ENCODE data around the gene ABCB11. TPM values are rescaled to one million over a fixed set of nuclear protein-coding genes. Genes with fewer than 3 reads are reported as not detected.

ABCB11 gene
- total and polyA plus RNA-seq, 9 of the 15 experiments (the other 6 are each of a cell fraction or from before 2014, with no cell fraction given) = 0.04 to 0.51 (median 0.10) TPM; not detected in 1

DNA sequence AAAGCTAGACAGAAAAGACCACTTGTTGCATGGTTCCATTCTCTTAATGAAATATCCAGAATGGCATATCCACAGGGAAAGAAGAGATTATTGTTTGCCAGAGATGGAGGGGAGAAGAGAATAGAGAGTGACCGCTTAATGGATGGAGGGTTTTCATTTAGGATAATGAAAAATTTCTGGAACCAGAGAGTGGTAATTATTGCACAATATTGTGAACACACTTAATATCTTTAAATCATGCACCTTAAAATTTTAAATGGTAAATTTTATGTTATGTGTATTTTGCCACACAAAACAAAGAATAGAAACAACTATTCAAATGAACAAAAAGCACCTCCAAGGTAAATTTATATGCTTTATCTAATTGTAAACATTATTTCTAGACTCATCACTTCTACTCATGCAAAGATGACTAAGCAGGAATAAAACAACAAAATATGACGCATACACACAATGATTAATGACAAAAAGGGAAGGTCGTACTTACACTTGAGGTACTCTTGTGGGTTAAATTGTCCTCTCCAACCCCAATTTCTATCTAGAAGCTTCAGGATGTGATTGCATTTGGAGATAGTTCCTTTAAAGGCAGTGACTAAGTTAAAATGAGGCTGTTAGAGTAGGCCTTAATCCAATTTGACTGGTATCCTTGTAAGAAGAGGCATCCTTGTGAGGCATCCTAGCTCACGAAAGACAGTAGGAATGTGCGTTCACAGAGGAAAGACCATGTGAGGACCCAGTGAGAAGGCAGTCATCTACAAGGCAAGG is 19.5 kb upstream of the ABCB11 start (continued):
- peak; percentile 55 for TF ChIP-seq CEBPG (CRISPR knock-in tag; IDR thresholded peaks at IDR 0.05)
- peak; percentile 92 to 98 for TF ChIP-seq CEBPG (tag; conservative IDR thresholded peaks at IDR 0.05 in 1 of 2, IDR thresholded peaks at IDR 0.05 in 1 of 2)
- TF ChIP-seq FOXA1 (IDR thresholded peaks at IDR 0.05; ENCODE audit: borderline replicate concordance) = no peak
- no peak; the same call in 1 of the 2 replicates for TF ChIP-seq NR2C1 (IDR thresholded peaks at IDR 0.05)
- TF ChIP-seq NR2C1 (tag; IDR thresholded peaks at IDR 0.05) = peak; percentile 23; the same call in 1 of the 2 replicates
- TF ChIP-seq ZNF174 (CRISPR knock-in tag; IDR thresholded peaks at IDR 0.05) = no peak
- no peak for TF ChIP-seq DDX20 (tag; IDR thresholded peaks at IDR 0.05; ENCODE audit: low read depth)
- TF ChIP-seq, protein P1, sequence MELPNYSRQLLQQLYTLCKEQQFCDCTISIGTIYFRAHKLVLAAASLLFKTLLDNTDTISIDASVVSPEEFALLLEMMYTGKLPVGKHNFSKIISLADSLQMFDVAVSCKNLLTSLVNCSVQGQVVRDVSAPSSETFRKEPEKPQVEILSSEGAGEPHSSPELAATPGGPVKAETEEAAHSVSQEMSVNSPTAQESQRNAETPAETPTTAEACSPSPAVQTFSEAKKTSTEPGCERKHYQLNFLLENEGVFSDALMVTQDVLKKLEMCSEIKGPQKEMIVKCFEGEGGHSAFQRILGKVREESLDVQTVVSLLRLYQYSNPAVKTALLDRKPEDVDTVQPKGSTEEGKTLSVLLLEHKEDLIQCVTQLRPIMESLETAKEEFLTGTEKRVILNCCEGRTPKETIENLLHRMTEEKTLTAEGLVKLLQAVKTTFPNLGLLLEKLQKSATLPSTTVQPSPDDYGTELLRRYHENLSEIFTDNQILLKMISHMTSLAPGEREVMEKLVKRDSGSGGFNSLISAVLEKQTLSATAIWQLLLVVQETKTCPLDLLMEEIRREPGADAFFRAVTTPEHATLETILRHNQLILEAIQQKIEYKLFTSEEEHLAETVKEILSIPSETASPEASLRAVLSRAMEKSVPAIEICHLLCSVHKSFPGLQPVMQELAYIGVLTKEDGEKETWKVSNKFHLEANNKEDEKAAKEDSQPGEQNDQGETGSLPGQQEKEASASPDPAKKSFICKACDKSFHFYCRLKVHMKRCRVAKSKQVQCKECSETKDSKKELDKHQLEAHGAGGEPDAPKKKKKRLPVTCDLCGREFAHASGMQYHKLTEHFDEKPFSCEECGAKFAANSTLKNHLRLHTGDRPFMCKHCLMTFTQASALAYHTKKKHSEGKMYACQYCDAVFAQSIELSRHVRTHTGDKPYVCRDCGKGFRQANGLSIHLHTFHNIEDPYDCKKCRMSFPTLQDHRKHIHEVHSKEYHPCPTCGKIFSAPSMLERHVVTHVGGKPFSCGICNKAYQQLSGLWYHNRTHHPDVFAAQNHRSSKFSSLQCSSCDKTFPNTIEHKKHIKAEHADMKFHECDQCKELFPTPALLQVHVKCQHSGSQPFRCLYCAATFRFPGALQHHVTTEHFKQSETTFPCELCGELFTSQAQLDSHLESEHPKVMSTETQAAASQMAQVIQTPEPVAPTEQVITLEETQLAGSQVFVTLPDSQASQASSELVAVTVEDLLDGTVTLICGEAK (IDR thresholded peaks at IDR 0.05) = no peak
- TF ChIP-seq, protein P1 (CRISPR knock-in tag; IDR thresholded peaks at IDR 0.05) = no peak
- TF ChIP-seq, protein P2, sequence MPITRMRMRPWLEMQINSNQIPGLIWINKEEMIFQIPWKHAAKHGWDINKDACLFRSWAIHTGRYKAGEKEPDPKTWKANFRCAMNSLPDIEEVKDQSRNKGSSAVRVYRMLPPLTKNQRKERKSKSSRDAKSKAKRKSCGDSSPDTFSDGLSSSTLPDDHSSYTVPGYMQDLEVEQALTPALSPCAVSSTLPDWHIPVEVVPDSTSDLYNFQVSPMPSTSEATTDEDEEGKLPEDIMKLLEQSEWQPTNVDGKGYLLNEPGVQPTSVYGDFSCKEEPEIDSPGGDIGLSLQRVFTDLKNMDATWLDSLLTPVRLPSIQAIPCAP (CRISPR knock-in tag; IDR thresholded peaks at IDR 0.05; ENCODE audit: borderline replicate concordance) = no peak
- TF ChIP-seq TAF9B (IDR thresholded peaks at IDR 0.05; ENCODE audit: partially characterized antibody) = peak; percentile 54
- TF ChIP-seq SRSF1 (IDR thresholded peaks at IDR 0.05; ENCODE audit: low read depth, low read length) = no peak
- peak; percentile 83 for TF ChIP-seq HDAC2 (IDR thresholded peaks at IDR 0.05)
- TF ChIP-seq, protein P3, sequence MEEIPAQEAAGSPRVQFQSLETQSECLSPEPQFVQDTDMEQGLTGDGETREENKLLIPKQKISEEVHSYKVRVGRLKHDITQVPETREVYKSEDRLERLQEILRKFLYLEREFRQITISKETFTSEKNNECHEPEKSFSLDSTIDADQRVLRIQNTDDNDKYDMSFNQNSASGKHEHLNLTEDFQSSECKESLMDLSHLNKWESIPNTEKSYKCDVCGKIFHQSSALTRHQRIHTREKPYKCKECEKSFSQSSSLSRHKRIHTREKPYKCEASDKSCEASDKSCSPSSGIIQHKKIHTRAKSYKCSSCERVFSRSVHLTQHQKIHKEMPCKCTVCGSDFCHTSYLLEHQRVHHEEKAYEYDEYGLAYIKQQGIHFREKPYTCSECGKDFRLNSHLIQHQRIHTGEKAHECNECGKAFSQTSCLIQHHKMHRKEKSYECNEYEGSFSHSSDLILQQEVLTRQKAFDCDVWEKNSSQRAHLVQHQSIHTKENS (CRISPR knock-in tag; IDR thresholded peaks at IDR 0.05) = no peak
